K562 (cell line): ENCODE data around the gene AREL1. TPM values are rescaled to one million over a fixed set of nuclear protein-coding genes. Genes with fewer than 3 reads are reported as not detected.

ENCODE experiments used
- CREM ChIP-seq: IDR thresholded peaks from 2 replicates; pipeline ENCODE4 v1.6.1; 2014; ENCODE audit warnings: antibody characterized with exemption, low read depth
- GABPB1 ChIP-seq: sonication (generic); formaldehyde crosslinking; IDR thresholded peaks from 2 replicates; pipeline ENCODE4 v1.8.0; 2022; ENCODE audit warnings: mild to moderate bottlenecking, missing genetic modification reagents
- GTF2F1 ChIP-seq: IDR thresholded peaks from 2 replicates; pipeline ENCODE4 v1.6.1; 2011; ENCODE audit warnings: low read depth, low read length, improper control_type of control experiment
- KAT8 ChIP-seq: fragments of 450-650 bp; IDR thresholded peaks from 2 replicates; pipeline ENCODE4 v1.6.1; 2016; ENCODE audit warnings: low read depth, mild to moderate bottlenecking
- MEIS2 ChIP-seq: fragments of 450-650 bp; IDR thresholded peaks from 2 replicates; pipeline ENCODE4 v1.6.1; 2014; ENCODE audit warnings: mild to moderate bottlenecking; ENCODE audit not compliant: partially characterized antibody
- MYC ChIP-seq, 2 experiments: fragments of 250-450 bp in 1 of 2; sonication (Bioruptor Pico) in 1 of 2; IDR thresholded peaks; 2 replicates each; pipeline versions ENCODE4 v1.5.1 to v1.6.1; 2012 to 2021; ENCODE audit warnings: low read depth in 2 of 2, borderline replicate concordance in 1 of 2, improper control_type of control experiment in 1 of 2, low read length in 1 of 2, mild to moderate bottlenecking in 1 of 2, moderate library complexity in 1 of 2
- NFIX ChIP-seq: fragments of 250-450 bp; sonication (Bioruptor Pico); IDR thresholded peaks from 2 replicates; pipeline ENCODE4 v1.4.0; 2020; ENCODE audit warnings: low read depth, mild to moderate bottlenecking, moderate library complexity
- NR3C1 ChIP-seq: sonication (generic); formaldehyde crosslinking; IDR thresholded peaks from 2 replicates; pipeline ENCODE4 v1.8.1; 2022; ENCODE audit warnings: missing genetic modification reagents
- POLR2A ChIP-seq: fragments of 450-650 bp; conservative IDR thresholded peaks from 2 replicates; pipeline ENCODE4 v1.6.1; 2016
- PRPF4 ChIP-seq: fragments of 200-400 bp; formaldehyde crosslinking; IDR thresholded peaks from one replicate; pipeline ENCODE4 v1.6.1; 2017; ENCODE audit warnings: low read length, low read depth, mild to moderate bottlenecking; ENCODE audit not compliant: insufficient read depth, poor library complexity, severe bottlenecking
- RCOR1 ChIP-seq, 2 experiments: IDR thresholded peaks; 2 replicates each; pipeline ENCODE4 v1.6.1; 2012; ENCODE audit warnings: low read depth in 2 of 2, low read length in 2 of 2, borderline replicate concordance in 1 of 2, improper control_type of control experiment in 1 of 2
- SMARCE1 ChIP-seq: fragments of 450-650 bp; IDR thresholded peaks from 2 replicates; pipeline ENCODE4 v1.7.1; 2016; ENCODE audit warnings: mild to moderate bottlenecking
- TSC22D4 ChIP-seq: fragments of 450-650 bp; IDR thresholded peaks from 2 replicates; pipeline ENCODE4 v1.6.1; 2016; ENCODE audit warnings: missing genetic modification characterization, missing biosample characterization, control low read depth
- ZC3H11A ChIP-seq: IDR thresholded peaks from 2 replicates; pipeline ENCODE4 v1.6.1; 2012; ENCODE audit warnings: low read depth, low read length, improper control_type of control experiment
- ZNF347 ChIP-seq: fragments of 450-650 bp; formaldehyde crosslinking; IDR thresholded peaks from 2 replicates; pipeline ENCODE4 v1.4.0; 2020; ENCODE audit warnings: low read depth, mild to moderate bottlenecking, moderate library complexity
- ZNF717 ChIP-seq: fragments of 250-450 bp; sonication (Bioruptor Pico); IDR thresholded peaks from 2 replicates; pipeline ENCODE4 v1.5.0; 2021
- polyA plus RNA-seq, 8 experiments: library from polyadenylated mRNA; depleted of rRNA in 4 of 8; stranded (reverse) in 5 of 8; unstranded in 3 of 8; fragments of >200 nt; fragmentation: Nextera tagmentation in 2 of 8; fragmentation: Illumina TruSeq in 1 of 8; extraction: Ambion mirVana in 2 of 8; extraction: Trizol in 1 of 8; gene quantifications; 2 replicates each; pipeline versions ENCODE4 v1.2.1 to v1.2.3, GENCODE V29; 2011 to 2014; ENCODE audit warnings: inconsistent platforms in 1 of 8, missing spikeins in 1 of 8
- total RNA-seq, 7 experiments: library from RNA; depleted of rRNA in 6 of 7; stranded (reverse); fragments of >200 nt in 6 of 7; fragmentation: Illumina TruSeq in 2 of 7; extraction: Trizol in 2 of 7; gene quantifications; 2 replicates each; pipeline versions ENCODE4 v1.2.1 to v1.2.3, GENCODE V29; 2011 to 2021; ENCODE audit warnings: low replicate concordance in 1 of 7
- TF ChIP-seq, protein P1 (sequence below): IDR thresholded peaks from 3 replicates; pipeline ENCODE4 v1.6.1; 2011; ENCODE audit warnings: borderline replicate concordance, mild to moderate bottlenecking, moderate library complexity; ENCODE audit not compliant: insufficient read length; ENCODE audit errors: extremely low read depth
- TF ChIP-seq, protein P2 (sequence below): sonication (generic); IDR thresholded peaks from 2 replicates; pipeline ENCODE4 v1.6.1; 2016
- TF ChIP-seq, protein P3 (sequence below), 2 experiments: IDR thresholded peaks in 1 of 2; conservative IDR thresholded peaks in 1 of 2; 2 replicates each; pipeline ENCODE4 v1.6.1; 2016; ENCODE audit warnings: low read depth in 2 of 2, mild to moderate bottlenecking in 1 of 2, missing compliant biosample characterization in 1 of 2, missing genetic modification characterization in 1 of 2, moderate library complexity in 1 of 2
- TF ChIP-seq, protein P4 (sequence below): sonication (generic); formaldehyde crosslinking; IDR thresholded peaks from 2 replicates; pipeline ENCODE4 v1.5.0; 2020; ENCODE audit warnings: missing genetic modification reagents
- TF ChIP-seq, protein P5 (sequence below): fragments of 250-450 bp; sonication (Bioruptor Pico); IDR thresholded peaks from 2 replicates; pipeline ENCODE4 v1.4.0; 2020

The AREL1 gene
- total and polyA plus RNA-seq, 9 of the 15 experiments (the other 6 are each of a cell fraction or from before 2014, with no cell fraction given) = 6.0 to 24.8 (median 16.6) TPM

DNA sequence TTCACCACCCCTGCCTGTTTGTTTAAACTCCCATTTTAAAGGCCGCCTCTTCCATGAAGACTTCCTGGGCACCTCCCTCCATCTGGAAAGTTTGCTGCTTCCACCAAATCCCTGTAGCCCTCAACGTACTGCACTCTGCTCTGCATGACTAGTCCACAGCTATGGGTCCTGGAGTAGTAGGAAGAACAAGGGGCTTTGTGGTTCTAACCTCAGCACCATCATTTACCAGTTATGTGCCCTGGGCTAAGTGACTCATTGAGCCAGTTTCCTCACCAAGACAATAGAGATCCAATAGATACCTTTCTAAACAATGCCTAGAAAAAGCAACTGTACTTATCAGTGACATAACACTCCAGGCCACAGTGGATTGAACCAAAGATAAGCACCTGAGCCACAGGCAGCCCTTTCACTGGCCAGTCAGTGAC is 92.4 kb downstream of the AREL1 start (continued):
- TF ChIP-seq, protein P1, sequence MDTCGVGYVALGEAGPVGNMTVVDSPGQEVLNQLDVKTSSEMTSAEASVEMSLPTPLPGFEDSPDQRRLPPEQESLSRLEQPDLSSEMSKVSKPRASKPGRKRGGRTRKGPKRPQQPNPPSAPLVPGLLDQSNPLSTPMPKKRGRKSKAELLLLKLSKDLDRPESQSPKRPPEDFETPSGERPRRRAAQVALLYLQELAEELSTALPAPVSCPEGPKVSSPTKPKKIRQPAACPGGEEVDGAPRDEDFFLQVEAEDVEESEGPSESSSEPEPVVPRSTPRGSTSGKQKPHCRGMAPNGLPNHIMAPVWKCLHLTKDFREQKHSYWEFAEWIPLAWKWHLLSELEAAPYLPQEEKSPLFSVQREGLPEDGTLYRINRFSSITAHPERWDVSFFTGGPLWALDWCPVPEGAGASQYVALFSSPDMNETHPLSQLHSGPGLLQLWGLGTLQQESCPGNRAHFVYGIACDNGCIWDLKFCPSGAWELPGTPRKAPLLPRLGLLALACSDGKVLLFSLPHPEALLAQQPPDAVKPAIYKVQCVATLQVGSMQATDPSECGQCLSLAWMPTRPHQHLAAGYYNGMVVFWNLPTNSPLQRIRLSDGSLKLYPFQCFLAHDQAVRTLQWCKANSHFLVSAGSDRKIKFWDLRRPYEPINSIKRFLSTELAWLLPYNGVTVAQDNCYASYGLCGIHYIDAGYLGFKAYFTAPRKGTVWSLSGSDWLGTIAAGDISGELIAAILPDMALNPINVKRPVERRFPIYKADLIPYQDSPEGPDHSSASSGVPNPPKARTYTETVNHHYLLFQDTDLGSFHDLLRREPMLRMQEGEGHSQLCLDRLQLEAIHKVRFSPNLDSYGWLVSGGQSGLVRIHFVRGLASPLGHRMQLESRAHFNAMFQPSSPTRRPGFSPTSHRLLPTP = no peak
- TF ChIP-seq CREM = 0 out of 2 replicates have a peak, but pooled peaks have one; percentile 39
- TF ChIP-seq, protein P2, sequence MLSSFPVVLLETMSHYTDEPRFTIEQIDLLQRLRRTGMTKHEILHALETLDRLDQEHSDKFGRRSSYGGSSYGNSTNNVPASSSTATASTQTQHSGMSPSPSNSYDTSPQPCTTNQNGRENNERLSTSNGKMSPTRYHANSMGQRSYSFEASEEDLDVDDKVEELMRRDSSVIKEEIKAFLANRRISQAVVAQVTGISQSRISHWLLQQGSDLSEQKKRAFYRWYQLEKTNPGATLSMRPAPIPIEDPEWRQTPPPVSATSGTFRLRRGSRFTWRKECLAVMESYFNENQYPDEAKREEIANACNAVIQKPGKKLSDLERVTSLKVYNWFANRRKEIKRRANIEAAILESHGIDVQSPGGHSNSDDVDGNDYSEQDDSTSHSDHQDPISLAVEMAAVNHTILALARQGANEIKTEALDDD = peak; percentile 84
- TF ChIP-seq RCOR1 (IDR thresholded peaks at IDR 0.05; ENCODE audit: borderline replicate concordance in 1 of 2, low read depth in 2 of 2, low read length in 2 of 2) = peak in 1 of 2 experiments; percentile 62; a peak in 1 of 4 replicates
- no peak for TF ChIP-seq PRPF4
- TF ChIP-seq, protein P3, sequence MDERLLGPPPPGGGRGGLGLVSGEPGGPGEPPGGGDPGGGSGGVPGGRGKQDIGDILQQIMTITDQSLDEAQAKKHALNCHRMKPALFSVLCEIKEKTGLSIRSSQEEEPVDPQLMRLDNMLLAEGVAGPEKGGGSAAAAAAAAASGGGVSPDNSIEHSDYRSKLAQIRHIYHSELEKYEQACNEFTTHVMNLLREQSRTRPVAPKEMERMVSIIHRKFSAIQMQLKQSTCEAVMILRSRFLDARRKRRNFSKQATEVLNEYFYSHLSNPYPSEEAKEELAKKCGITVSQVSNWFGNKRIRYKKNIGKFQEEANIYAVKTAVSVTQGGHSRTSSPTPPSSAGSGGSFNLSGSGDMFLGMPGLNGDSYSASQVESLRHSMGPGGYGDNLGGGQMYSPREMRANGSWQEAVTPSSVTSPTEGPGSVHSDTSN (CRISPR knock-in tag; IDR thresholded peaks at IDR 0.05; ENCODE audit: low read depth) = no peak
- TF ChIP-seq, protein P3 (tag; conservative IDR thresholded peaks at IDR 0.05; ENCODE audit: low read depth) = no peak
- no peak for TF ChIP-seq ZC3H11A
- TF ChIP-seq, protein P4, sequence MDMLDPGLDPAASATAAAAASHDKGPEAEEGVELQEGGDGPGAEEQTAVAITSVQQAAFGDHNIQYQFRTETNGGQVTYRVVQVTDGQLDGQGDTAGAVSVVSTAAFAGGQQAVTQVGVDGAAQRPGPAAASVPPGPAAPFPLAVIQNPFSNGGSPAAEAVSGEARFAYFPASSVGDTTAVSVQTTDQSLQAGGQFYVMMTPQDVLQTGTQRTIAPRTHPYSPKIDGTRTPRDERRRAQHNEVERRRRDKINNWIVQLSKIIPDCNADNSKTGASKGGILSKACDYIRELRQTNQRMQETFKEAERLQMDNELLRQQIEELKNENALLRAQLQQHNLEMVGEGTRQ = no peak
- no peak for TF ChIP-seq POLR2A
- no peak for TF ChIP-seq NR3C1 (CRISPR knock-in tag)
- TF ChIP-seq MEIS2 = no peak
- no peak for TF ChIP-seq ZNF347 (CRISPR knock-in tag)
- TF ChIP-seq GTF2F1 = no peak
- TF ChIP-seq KAT8 = no peak
- peak; percentile 84 for TF ChIP-seq SMARCE1
- no peak for TF ChIP-seq NFIX (CRISPR knock-in tag)
- TF ChIP-seq, protein P5, sequence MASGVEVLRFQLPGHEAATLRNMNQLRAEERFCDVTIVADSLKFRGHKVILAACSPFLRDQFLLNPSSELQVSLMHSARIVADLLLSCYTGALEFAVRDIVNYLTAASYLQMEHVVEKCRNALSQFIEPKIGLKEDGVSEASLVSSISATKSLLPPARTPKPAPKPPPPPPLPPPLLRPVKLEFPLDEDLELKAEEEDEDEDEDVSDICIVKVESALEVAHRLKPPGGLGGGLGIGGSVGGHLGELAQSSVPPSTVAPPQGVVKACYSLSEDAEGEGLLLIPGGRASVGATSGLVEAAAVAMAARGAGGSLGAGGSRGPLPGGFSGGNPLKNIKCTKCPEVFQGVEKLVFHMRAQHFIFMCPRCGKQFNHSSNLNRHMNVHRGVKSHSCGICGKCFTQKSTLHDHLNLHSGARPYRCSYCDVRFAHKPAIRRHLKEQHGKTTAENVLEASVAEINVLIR (CRISPR knock-in tag) = no peak
- TF ChIP-seq ZNF717 (CRISPR knock-in tag) = no peak
- TF ChIP-seq TSC22D4 = no peak
- no peak for TF ChIP-seq GABPB1 (CRISPR knock-in tag)
- no peak for TF ChIP-seq MYC (IDR thresholded peaks at IDR 0.05; ENCODE audit: low read depth, low read length)
- no peak for TF ChIP-seq MYC (CRISPR knock-in tag; IDR thresholded peaks at IDR 0.05; ENCODE audit: borderline replicate concordance, low read depth)
